ENCODE data around the gene GALNT9.

DNA sequence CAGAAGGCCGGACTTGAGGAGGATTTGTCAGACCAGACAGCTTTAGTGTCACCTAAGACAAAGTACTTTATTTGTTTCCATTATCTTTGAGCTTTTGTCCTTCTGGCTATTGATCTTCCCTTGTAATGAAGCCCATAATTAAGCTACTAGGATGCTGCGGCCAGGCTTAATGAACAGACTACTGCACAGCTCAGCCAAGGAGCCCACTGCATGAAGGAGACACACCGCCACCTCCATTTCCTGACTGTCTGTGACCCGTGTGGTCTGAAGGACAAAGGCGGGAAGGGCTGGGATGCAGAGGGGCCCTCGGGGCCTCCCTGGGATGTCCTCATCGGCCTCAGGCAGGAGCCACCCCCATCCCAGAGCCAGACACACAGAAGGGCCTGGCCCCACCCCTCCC is 31.0 kb upstream of the GALNT9 start:
- TF ChIP-seq, protein P1, sequence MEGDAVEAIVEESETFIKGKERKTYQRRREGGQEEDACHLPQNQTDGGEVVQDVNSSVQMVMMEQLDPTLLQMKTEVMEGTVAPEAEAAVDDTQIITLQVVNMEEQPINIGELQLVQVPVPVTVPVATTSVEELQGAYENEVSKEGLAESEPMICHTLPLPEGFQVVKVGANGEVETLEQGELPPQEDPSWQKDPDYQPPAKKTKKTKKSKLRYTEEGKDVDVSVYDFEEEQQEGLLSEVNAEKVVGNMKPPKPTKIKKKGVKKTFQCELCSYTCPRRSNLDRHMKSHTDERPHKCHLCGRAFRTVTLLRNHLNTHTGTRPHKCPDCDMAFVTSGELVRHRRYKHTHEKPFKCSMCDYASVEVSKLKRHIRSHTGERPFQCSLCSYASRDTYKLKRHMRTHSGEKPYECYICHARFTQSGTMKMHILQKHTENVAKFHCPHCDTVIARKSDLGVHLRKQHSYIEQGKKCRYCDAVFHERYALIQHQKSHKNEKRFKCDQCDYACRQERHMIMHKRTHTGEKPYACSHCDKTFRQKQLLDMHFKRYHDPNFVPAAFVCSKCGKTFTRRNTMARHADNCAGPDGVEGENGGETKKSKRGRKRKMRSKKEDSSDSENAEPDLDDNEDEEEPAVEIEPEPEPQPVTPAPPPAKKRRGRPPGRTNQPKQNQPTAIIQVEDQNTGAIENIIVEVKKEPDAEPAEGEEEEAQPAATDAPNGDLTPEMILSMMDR (IDR thresholded peaks at IDR 0.05) = no peak
- TF ChIP-seq POLR2A (IDR thresholded peaks at IDR 0.05) = no peak

All from prostate gland (tissue), 2 donors.